Measurements from ENCODE around the gene MATK.

Gene MATK

GRCh38 chr19:3784607-3785450 lies 1.4 kb downstream of the MATK start:
- DNase-seq (ENCODE audit: insufficient read length) (no peak), FAIRE-seq (no peak)
- TF ChIP-seq TAF1 (IDR thresholded peaks at IDR 0.05; ENCODE audit: borderline replicate concordance, low read depth, low read length) = no peak
- no peak for TF ChIP-seq POLR2A (IDR thresholded peaks at IDR 0.05; ENCODE audit: low read depth, low read length)
- no peak for TF ChIP-seq POLR2AphosphoS5 (IDR thresholded peaks at IDR 0.05; ENCODE audit: low read depth, low read length)

GRCh38 chr19:3783660-3784584 lies 2.3 kb downstream of the MATK start:
- no peak for FAIRE-seq
- no peak for TF ChIP-seq POLR2AphosphoS5 (IDR thresholded peaks at IDR 0.05; ENCODE audit: low read depth, low read length)
- no peak for TF ChIP-seq POLR2A (IDR thresholded peaks at IDR 0.05; ENCODE audit: low read depth, low read length)
- no peak for TF ChIP-seq TAF1 (IDR thresholded peaks at IDR 0.05; ENCODE audit: borderline replicate concordance, low read depth, low read length)
- no peak for DNase-seq (ENCODE audit: insufficient read length)

- DNase-seq (ENCODE audit: insufficient read length) (no peak), FAIRE-seq (no peak)
- no peak for TF ChIP-seq POLR2AphosphoS5 (IDR thresholded peaks at IDR 0.05; ENCODE audit: low read depth, low read length)
- TF ChIP-seq POLR2A (IDR thresholded peaks at IDR 0.05; ENCODE audit: low read depth, low read length) = no peak
These were observed 3.3 kb downstream of the MATK start for GRCh38 chr19:3782903-3783302.

GRCh38 chr19:3782330-3782729 lies 3.9 kb downstream of the MATK start:
- no peak for DNase-seq (ENCODE audit: insufficient read length)
- FAIRE-seq = no peak
- no peak for TF ChIP-seq TAF1 (IDR thresholded peaks at IDR 0.05; ENCODE audit: borderline replicate concordance, low read depth, low read length)
- no peak for TF ChIP-seq POLR2A (IDR thresholded peaks at IDR 0.05; ENCODE audit: low read depth, low read length)
- TF ChIP-seq POLR2AphosphoS5 (IDR thresholded peaks at IDR 0.05; ENCODE audit: low read depth, low read length) = no peak

GRCh38 chr19:3781603-3782002 lies 4.6 kb downstream of the MATK start:
- TF ChIP-seq POLR2AphosphoS5 (IDR thresholded peaks at IDR 0.05; ENCODE audit: low read depth, low read length) = no peak
- no peak for TF ChIP-seq POLR2A (IDR thresholded peaks at IDR 0.05; ENCODE audit: low read depth, low read length)
- TF ChIP-seq TAF1 (IDR thresholded peaks at IDR 0.05; ENCODE audit: borderline replicate concordance, low read depth, low read length) = no peak
- FAIRE-seq (no peak), DNase-seq (ENCODE audit: insufficient read length) (no peak)

GRCh38 chr19:3780786-3781304 lies 5.3 kb downstream of the MATK start:
- no peak for FAIRE-seq
- no peak for TF ChIP-seq POLR2AphosphoS5 (IDR thresholded peaks at IDR 0.05; ENCODE audit: low read depth, low read length)

GRCh38 chr19:3778899-3779723 lies 7.1 kb downstream of the MATK start:
- TF ChIP-seq POLR2A (IDR thresholded peaks at IDR 0.05; ENCODE audit: low read depth, low read length) = no peak
- DNase-seq (ENCODE audit: insufficient read length) = no peak
- FAIRE-seq = no peak

More at GRCh38 chr19:3780786-3781304, 5.3 kb downstream of the MATK start:
- DNase-seq (ENCODE audit: insufficient read length) = no peak

- no peak for TF ChIP-seq TAF1 (IDR thresholded peaks at IDR 0.05; ENCODE audit: borderline replicate concordance, low read depth, low read length)
- TF ChIP-seq POLR2A (IDR thresholded peaks at IDR 0.05; ENCODE audit: low read depth, low read length) = no peak
- no peak for TF ChIP-seq POLR2AphosphoS5 (IDR thresholded peaks at IDR 0.05; ENCODE audit: low read depth, low read length)
- FAIRE-seq (no peak), DNase-seq (ENCODE audit: insufficient read length) (no peak)
These were observed 7.9 kb downstream of the MATK start for GRCh38 chr19:3778104-3778867.

GRCh38 chr19:3776479-3777040 lies 9.6 kb downstream of the MATK start:
- DNase-seq (ENCODE audit: insufficient read length) (no peak), FAIRE-seq (no peak)
- TF ChIP-seq POLR2AphosphoS5 (IDR thresholded peaks at IDR 0.05; ENCODE audit: low read depth, low read length) = no peak
- no peak for TF ChIP-seq TAF1 (IDR thresholded peaks at IDR 0.05; ENCODE audit: borderline replicate concordance, low read depth, low read length)
- no peak for TF ChIP-seq POLR2A (IDR thresholded peaks at IDR 0.05; ENCODE audit: low read depth, low read length)

GRCh38 chr19:3775831-3776230 lies 10.3 kb downstream of the MATK start:
- TF ChIP-seq POLR2A (IDR thresholded peaks at IDR 0.05; ENCODE audit: low read depth, low read length) (no peak), POLR2AphosphoS5 (IDR thresholded peaks at IDR 0.05; ENCODE audit: low read depth, low read length) (no peak), TAF1 (IDR thresholded peaks at IDR 0.05; ENCODE audit: borderline replicate concordance, low read depth, low read length) (no peak)
- DNase-seq (ENCODE audit: insufficient read length) = no peak
- FAIRE-seq = no peak

Measured in GM12892 (cell line).